ENCODE data around the gene CREB3. TPM values are rescaled to one million over a fixed set of nuclear protein-coding genes. Genes with fewer than 3 reads are reported as not detected.

Gene CREB3
- total RNA-seq, 1 experiment from 2014 or later: 34.8 TPM

- H3K4me1 ChIP-seq (ENCODE audit: insufficient read depth, low read length): peaks cover 4% of the 10 kb centered on the region; the same call in 1 of the 2 replicates
- intact Hi-C loops (cut with micrococcal nuclease): no loop called here
- H3K27ac ChIP-seq (ENCODE audit: low read length): peak overlapping the region; percentile 63
- ChIA-PET CTCF (interaction anchor here (0.5 to 0.6 kb wide), 2 partner anchors 9 to 22 kb away, joined by 3 read pairs; no protein-coding TSS in a partner anchor), POLR2A (ENCODE audit: unreplicated experiment) (no interaction called here)
- no peaks in the 10 kb centered on the region for H3K79me2 ChIP-seq (ENCODE audit: low read length)
- no peaks in the 10 kb centered on the region for H3K9me3 ChIP-seq (ENCODE audit: low read length)
- peaks cover 45% of the 10 kb centered on the region for H3K36me3 ChIP-seq (ENCODE audit: low read depth, low read length)
- peak; percentile 39 for DNase-seq
- H3K4me2 ChIP-seq (ENCODE audit: low read length): no peak overlapping the region
- H4K20me1 ChIP-seq (ENCODE audit: low read length): no peaks in the 10 kb centered on the region
- ATAC-seq: peak; percentile 96
- H3K9ac ChIP-seq (ENCODE audit: low read length): no peak overlapping the region
- H3K27me3 ChIP-seq (ENCODE audit: low read length): no peaks in the 10 kb centered on the region
- no peak for TF ChIP-seq EZH2phosphoT487 (IDR thresholded peaks at IDR 0.05; ENCODE audit: borderline replicate concordance, low read length)
- TF ChIP-seq EZH2 (IDR thresholded peaks at IDR 0.05; ENCODE audit: low read length, unreplicated experiment): no peak
- no peak for TF ChIP-seq CTCF (conservative IDR thresholded peaks at IDR 0.05; ENCODE audit: low read depth, low read length)
- H3F3A ChIP-seq (ENCODE audit: low read length, unreplicated experiment): no peaks in the 10 kb centered on the region
- H2AFZ ChIP-seq (ENCODE audit: low read length): no peak overlapping the region
- BruUV-seq (replicated peaks): no TSS peak
- H3K9me2 ChIP-seq (replicated peaks; ENCODE audit: low read length): no peaks in the 10 kb centered on the region
- H3K4me3 ChIP-seq (ENCODE audit: low read length): no peak overlapping the region
Measured at GRCh38 chr9:35718721-35719511, 13.6 kb upstream of the CREB3 start.

GRCh38 chr9:35719546-35719945, 12.9 kb upstream of the CREB3 start:
- DNase-seq (no peak), ATAC-seq (no peak)
- H3K9ac ChIP-seq (ENCODE audit: low read length): no peak overlapping the region
- H3K36me3 ChIP-seq (ENCODE audit: low read depth, low read length): peaks cover 41% of the 10 kb centered on the region
- H2AFZ ChIP-seq (ENCODE audit: low read length): no peak overlapping the region
- no peak overlapping the region for H3K4me3 ChIP-seq (ENCODE audit: low read length)
- CTCF ChIA-PET: interaction anchor here (0.5 to 0.6 kb wide), 2 partner anchors 8 to 23 kb away, joined by 3 read pairs; no protein-coding TSS in a partner anchor
- BruUV-seq (replicated peaks): TSS peak; percentile 56
- no peaks in the 10 kb centered on the region for H4K20me1 ChIP-seq (ENCODE audit: low read length)
- H3F3A ChIP-seq (ENCODE audit: low read length, unreplicated experiment): no peaks in the 10 kb centered on the region
- peaks cover 4% of the 10 kb centered on the region; the same call in 1 of the 2 replicates for H3K4me1 ChIP-seq (ENCODE audit: insufficient read depth, low read length)
- no peaks in the 10 kb centered on the region for H3K9me3 ChIP-seq (ENCODE audit: low read length)
- POLR2A ChIA-PET (ENCODE audit: unreplicated experiment): no interaction called here
- peak overlapping the region; percentile 34 for H3K27ac ChIP-seq (ENCODE audit: low read length)
- H3K4me2 ChIP-seq (ENCODE audit: low read length): no peak overlapping the region
- H3K9me2 ChIP-seq (replicated peaks; ENCODE audit: low read length): no peaks in the 10 kb centered on the region
- TF ChIP-seq EZH2phosphoT487 (IDR thresholded peaks at IDR 0.05; ENCODE audit: borderline replicate concordance, low read length) (no peak), CTCF (conservative IDR thresholded peaks at IDR 0.05; ENCODE audit: low read depth, low read length) (no peak), EZH2 (IDR thresholded peaks at IDR 0.05; ENCODE audit: low read length, unreplicated experiment) (no peak)
- H3K27me3 ChIP-seq (ENCODE audit: low read length): no peaks in the 10 kb centered on the region
- intact Hi-C loops (cut with micrococcal nuclease): no loop called here
- no peaks in the 10 kb centered on the region for H3K79me2 ChIP-seq (ENCODE audit: low read length)

- CTCF ChIA-PET: no interaction called here
- Histone ChIP-seq H3K4me2 (ENCODE audit: low read length) (no peak overlapping the region), H3K36me3 (ENCODE audit: low read depth, low read length) (peaks cover 23% of the 10 kb centered on the region), H3K27ac (ENCODE audit: low read length) (no peak overlapping the region), H4K20me1 (ENCODE audit: low read length) (no peaks in the 10 kb centered on the region), H3K9me3 (ENCODE audit: low read length) (no peaks in the 10 kb centered on the region), H3K79me2 (ENCODE audit: low read length) (peaks cover 23% of the 10 kb centered on the region), H2AFZ (ENCODE audit: low read length) (no peak overlapping the region), H3F3A (ENCODE audit: low read length, unreplicated experiment) (no peaks in the 10 kb centered on the region), H3K4me3 (ENCODE audit: low read length) (no peak overlapping the region), H3K9me2 (replicated peaks; ENCODE audit: low read length) (no peaks in the 10 kb centered on the region), H3K27me3 (ENCODE audit: low read length) (no peaks in the 10 kb centered on the region), H3K9ac (ENCODE audit: low read length) (no peak overlapping the region), H3K4me1 (ENCODE audit: insufficient read depth, low read length) (peaks cover 17% of the 10 kb centered on the region)
- no peak for TF ChIP-seq CTCF (conservative IDR thresholded peaks at IDR 0.05; ENCODE audit: low read depth, low read length)
- TF ChIP-seq EZH2 (IDR thresholded peaks at IDR 0.05; ENCODE audit: low read length, unreplicated experiment): no peak
- no peak for TF ChIP-seq EZH2phosphoT487 (IDR thresholded peaks at IDR 0.05; ENCODE audit: borderline replicate concordance, low read length)
- DNase-seq (no peak), ATAC-seq (no peak)
- no TSS peak for BruUV-seq (replicated peaks)
- POLR2A ChIA-PET (ENCODE audit: unreplicated experiment): no interaction called here
- intact Hi-C loops (cut with micrococcal nuclease): no loop called here
Measured at GRCh38 chr9:35723426-35723825, 9.0 kb upstream of the CREB3 start.
